ENCODE results near the gene BFSP2.

The BFSP2 gene

DNA sequence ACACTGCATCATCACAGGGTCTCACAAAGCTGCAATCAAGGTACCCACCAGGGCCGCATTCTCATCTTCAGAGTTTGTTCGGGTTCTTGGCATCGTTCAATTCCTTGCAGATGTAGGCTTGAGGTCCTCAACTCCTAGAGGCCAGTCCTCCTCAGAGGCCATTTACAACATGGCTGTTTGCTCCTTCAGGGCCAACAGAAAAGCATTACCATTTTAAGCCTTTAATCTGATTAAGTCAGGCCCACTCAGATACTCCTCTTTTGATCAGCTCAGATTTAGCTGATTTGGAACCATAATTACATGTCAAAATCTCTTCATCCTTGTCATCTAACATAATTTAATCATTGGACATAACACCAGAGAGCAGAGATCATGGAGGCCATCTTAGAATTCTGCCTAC lies 55.4 kb downstream of the BFSP2 start:
- TF ChIP-seq EZH2phosphoT487 (IDR thresholded peaks at IDR 0.05; ENCODE audit: borderline replicate concordance, low read length) (no peak), CTCF (IDR thresholded peaks at IDR 0.05; ENCODE audit: low read depth, low read length, poor library complexity, severe bottlenecking) (no peak)
- H3K36me3 ChIP-seq (ENCODE audit: control insufficient read depth, low read length), result peaks cover 11% of the 10 kb centered on the region; the same call in 1 of the 2 replicates
- H3F3A ChIP-seq (ENCODE audit: control insufficient read depth, insufficient read depth), result peaks cover 3% of the 10 kb centered on the region; the same call in 1 of the 2 replicates
- peaks cover 15% of the 10 kb centered on the region for H3K79me2 ChIP-seq (ENCODE audit: control insufficient read depth, low read length)
- peaks cover 32% of the 10 kb centered on the region for H3K4me1 ChIP-seq (ENCODE audit: control insufficient read depth, low read length)
- no peak overlapping the region for H3K27ac ChIP-seq (ENCODE audit: low read depth, low read length)
- no peaks in the 10 kb centered on the region for H4K20me1 ChIP-seq (ENCODE audit: control insufficient read depth, insufficient read depth, low read depth, low read length)
- no peaks in the 10 kb centered on the region for H3K27me3 ChIP-seq (ENCODE audit: control insufficient read depth, low read length)
- no peak overlapping the region for H3K4me3 ChIP-seq (ENCODE audit: low read length)
- H3K9me2 ChIP-seq (replicated peaks; ENCODE audit: control insufficient read depth, low read length), result no peaks in the 10 kb centered on the region
- no peak overlapping the region for H3K4me2 ChIP-seq (ENCODE audit: low read length)
- no peaks in the 10 kb centered on the region for H3K9me3 ChIP-seq (ENCODE audit: control insufficient read depth, insufficient read depth, low read length)

DNA sequence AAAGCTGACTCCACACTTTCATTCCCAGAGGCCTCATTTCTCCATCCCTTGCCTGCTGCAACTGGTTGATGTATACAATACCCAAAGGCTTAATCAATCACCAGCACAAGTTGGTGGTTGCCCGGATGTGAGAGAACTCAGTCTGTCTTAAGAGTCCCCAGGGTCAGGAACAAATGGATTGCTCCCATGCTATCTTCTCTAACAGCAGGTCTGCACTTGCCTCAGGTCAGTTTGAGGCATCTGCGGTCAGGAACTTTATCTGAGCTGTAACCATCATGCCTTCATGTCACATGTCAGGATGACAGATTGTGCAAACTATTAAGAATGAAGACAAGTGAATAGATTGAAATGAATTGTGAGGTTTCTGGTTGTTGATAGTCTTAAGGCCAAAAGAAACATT lies 56.1 kb downstream of the BFSP2 start:
- no peak overlapping the region for H3K27ac ChIP-seq (ENCODE audit: low read depth, low read length)
- no peak for TF ChIP-seq CTCF (IDR thresholded peaks at IDR 0.05; ENCODE audit: low read depth, low read length, poor library complexity, severe bottlenecking)
- TF ChIP-seq EZH2phosphoT487 (IDR thresholded peaks at IDR 0.05; ENCODE audit: borderline replicate concordance, low read length), result no peak
- H3K36me3 ChIP-seq (ENCODE audit: control insufficient read depth, low read length), result peaks cover 10% of the 10 kb centered on the region; the same call in 1 of the 2 replicates
- no peaks in the 10 kb centered on the region for H4K20me1 ChIP-seq (ENCODE audit: control insufficient read depth, insufficient read depth, low read depth, low read length)
- peaks cover 20% of the 10 kb centered on the region for H3K79me2 ChIP-seq (ENCODE audit: control insufficient read depth, low read length)
- H3K4me1 ChIP-seq (ENCODE audit: control insufficient read depth, low read length), result peaks cover 32% of the 10 kb centered on the region
- no peaks in the 10 kb centered on the region for H3K9me2 ChIP-seq (replicated peaks; ENCODE audit: control insufficient read depth, low read length)
- H3F3A ChIP-seq (ENCODE audit: control insufficient read depth, insufficient read depth), result no peaks in the 10 kb centered on the region; the same call in 1 of the 2 replicates
- no peak overlapping the region for H3K4me2 ChIP-seq (ENCODE audit: low read length)
- H3K9me3 ChIP-seq (ENCODE audit: control insufficient read depth, insufficient read depth, low read length), result no peaks in the 10 kb centered on the region
- no peaks in the 10 kb centered on the region for H3K27me3 ChIP-seq (ENCODE audit: control insufficient read depth, low read length)
- H3K4me3 ChIP-seq (ENCODE audit: low read length), result no peak overlapping the region

DNA sequence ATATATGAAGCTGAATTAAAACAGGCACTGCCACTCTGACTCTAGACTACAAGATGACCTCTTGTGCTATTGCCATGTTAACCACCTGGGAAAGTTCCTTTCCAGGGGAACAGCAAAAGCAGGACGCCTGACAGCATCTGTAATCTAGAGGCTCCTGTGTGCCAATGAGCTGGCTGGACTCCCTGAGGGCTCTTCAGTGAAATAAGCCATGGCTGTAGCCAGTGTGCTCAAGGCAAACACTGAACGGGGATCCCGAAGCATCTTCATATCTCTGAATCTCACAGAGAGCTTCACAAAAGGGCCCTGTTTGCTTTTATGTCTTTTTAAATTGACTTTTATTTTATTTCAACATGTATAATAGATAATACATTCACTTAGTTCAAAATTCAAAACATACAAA lies 57.2 kb downstream of the BFSP2 start:
- Histone ChIP-seq H3K27me3 (ENCODE audit: control insufficient read depth, low read length) (no peaks in the 10 kb centered on the region), H3K4me3 (ENCODE audit: low read length) (no peak overlapping the region), H3K4me2 (ENCODE audit: low read length) (no peak overlapping the region), H3K9me3 (ENCODE audit: control insufficient read depth, insufficient read depth, low read length) (no peaks in the 10 kb centered on the region), H4K20me1 (ENCODE audit: control insufficient read depth, insufficient read depth, low read depth, low read length) (no peaks in the 10 kb centered on the region), H3K79me2 (ENCODE audit: control insufficient read depth, low read length) (peaks cover 23% of the 10 kb centered on the region), H3K4me1 (ENCODE audit: control insufficient read depth, low read length) (peaks cover 33% of the 10 kb centered on the region), H3F3A (ENCODE audit: control insufficient read depth, insufficient read depth) (peaks cover 7% of the 10 kb centered on the region; the same call in 1 of the 2 replicates), H3K9me2 (replicated peaks; ENCODE audit: control insufficient read depth, low read length) (no peaks in the 10 kb centered on the region), H3K36me3 (ENCODE audit: control insufficient read depth, low read length) (peaks cover 17% of the 10 kb centered on the region), H3K27ac (ENCODE audit: low read depth, low read length) (no peak overlapping the region)
- TF ChIP-seq CTCF (IDR thresholded peaks at IDR 0.05; ENCODE audit: low read depth, low read length, poor library complexity, severe bottlenecking) (no peak), EZH2phosphoT487 (IDR thresholded peaks at IDR 0.05; ENCODE audit: borderline replicate concordance, low read length) (no peak)
